AG10803 (cell line): Measurements from ENCODE around the gene SHC4.

ENCODE experiments used
- DNase-seq: peaks from one replicate; pipeline ENCODE4 v3.0.0; 2010; ENCODE audit warnings: low read depth
- H3K4me3 ChIP-seq: 2 replicates; pipeline ENCODE4 v1.5.1; 2011; ENCODE audit warnings: mild to moderate bottlenecking, low read length, control low read depth
- CTCF ChIP-seq: conservative IDR thresholded peaks from 2 replicates; pipeline ENCODE4 v1.5.1; 2011; ENCODE audit warnings: mild to moderate bottlenecking, low read length, control low read depth, inconsistent platforms

SHC4 gene

GRCh38 chr15:48800245-48800644 lies 163.5 kb downstream of the SHC4 start:
- H3K4me3 ChIP-seq = no peak overlapping the region
- DNase-seq = no peak
- TF ChIP-seq CTCF = no peak

GRCh38 chr15:48798319-48798718 lies 165.4 kb downstream of the SHC4 start:
- no peak for DNase-seq
- TF ChIP-seq CTCF = no peak
- no peak overlapping the region for H3K4me3 ChIP-seq

GRCh38 chr15:48796930-48797329 lies 166.8 kb downstream of the SHC4 start:
- H3K4me3 ChIP-seq = no peak overlapping the region
- DNase-seq = peak; percentile 25
- TF ChIP-seq CTCF = no peak

- DNase-seq = no peak
- no peak overlapping the region for H3K4me3 ChIP-seq
- TF ChIP-seq CTCF = no peak
Measured at GRCh38 chr15:48796521-48796920, 167.2 kb downstream of the SHC4 start.

GRCh38 chr15:48795901-48796300 lies 167.8 kb downstream of the SHC4 start:
- H3K4me3 ChIP-seq = no peak overlapping the region
- TF ChIP-seq CTCF = no peak
- DNase-seq = no peak

GRCh38 chr15:48794697-48795134 lies 169.0 kb downstream of the SHC4 start:
- peak; percentile 47 for DNase-seq
- no peak overlapping the region for H3K4me3 ChIP-seq
- TF ChIP-seq CTCF = no peak

GRCh38 chr15:48792408-48792807 lies 171.3 kb downstream of the SHC4 start:
- H3K4me3 ChIP-seq = no peak overlapping the region
- no peak for DNase-seq
- TF ChIP-seq CTCF = no peak

- H3K4me3 ChIP-seq = peak overlapping the region; percentile 29
- DNase-seq = peak; percentile 36
Measured at GRCh38 chr15:48790466-48791115, 173.1 kb downstream of the SHC4 start.
